AG04449 (cell line): Measurements from ENCODE around the gene XRRA1.

Source experiments
- CTCF ChIA-PET: fragments of 350-600 bp; formaldehyde crosslinking; extraction: SDS; loops from one replicate; lab custom pipeline; 2021; ENCODE audit warnings: antibody characterized with exemption; lab: Yijun Ruan, JAX
- POLR2A ChIA-PET: fragments of 400-600, 350-600 bp; formaldehyde crosslinking; extraction: SDS; loops from one replicate; lab custom pipeline; 2020; ENCODE audit warnings: antibody characterized with exemption, inconsistent platforms; lab: Yijun Ruan, JAX
- DNase-seq: peaks from one replicate; pipeline ENCODE4 v3.0.0-alpha.2; 2010; ENCODE audit warnings: low read depth, low spot score
- H3K4me3 ChIP-seq: 2 replicates; pipeline ENCODE4 v1.5.1; 2011; ENCODE audit warnings: low read depth, mild to moderate bottlenecking, control low read depth, low read length
- CTCF ChIP-seq: IDR thresholded peaks from one replicate; pipeline ENCODE4 v1.5.1; 2011; ENCODE audit warnings: mild to moderate bottlenecking, moderate library complexity, low read length, control low read depth, inconsistent platforms; ENCODE audit not compliant: insufficient read depth; ENCODE audit errors: missing control alignments

The XRRA1 gene

GRCh38 chr11:74844072-74844471 is 104.8 kb downstream of the XRRA1 start:
- CTCF ChIA-PET = no interaction called here

GRCh38 chr11:74842967-74843366 is 105.9 kb downstream of the XRRA1 start:
- no peak for DNase-seq
- ChIA-PET POLR2A (no interaction called here), CTCF (no interaction called here)
- no peak overlapping the region for H3K4me3 ChIP-seq
- TF ChIP-seq CTCF = no peak

More at GRCh38 chr11:74844072-74844471, 104.8 kb downstream of the XRRA1 start:
- H3K4me3 ChIP-seq = no peak overlapping the region
- POLR2A ChIA-PET = no interaction called here
- no peak for TF ChIP-seq CTCF
- no peak for DNase-seq

- no peak for DNase-seq
- H3K4me3 ChIP-seq = no peak overlapping the region
- ChIA-PET CTCF (interaction anchor here (0.9 to 1.2 kb wide), 2 partner anchors 19 kb away, joined by 3 to 4 read pairs; no protein-coding TSS in a partner anchor), POLR2A (no interaction called here)
- TF ChIP-seq CTCF = no peak
Measured at GRCh38 chr11:74840486-74840885, 108.4 kb downstream of the XRRA1 start.

- no peak for TF ChIP-seq CTCF
- no peak for DNase-seq
- ChIA-PET POLR2A (no interaction called here), CTCF (interaction anchor here (1.0 to 1.2 kb wide), 2 partner anchors 12 to 18 kb away, joined by 3 read pairs; no protein-coding TSS in a partner anchor)
- no peak overlapping the region for H3K4me3 ChIP-seq
Measured at GRCh38 chr11:74839971-74840370, 108.9 kb downstream of the XRRA1 start.

- no peak for DNase-seq
- no peak for TF ChIP-seq CTCF
- CTCF ChIA-PET = interaction anchor here (1.0 to 1.2 kb wide), 2 partner anchors 13 to 18 kb away, joined by 3 read pairs; no protein-coding TSS in a partner anchor
- no peak overlapping the region for H3K4me3 ChIP-seq
- POLR2A ChIA-PET = no interaction called here
Measured at GRCh38 chr11:74839446-74839845, 109.4 kb downstream of the XRRA1 start.

GRCh38 chr11:74838188-74838587 is 110.7 kb downstream of the XRRA1 start:
- H3K4me3 ChIP-seq = no peak overlapping the region
- ChIA-PET CTCF (interaction anchor here (1.3 kb wide), 1 partner anchor 36 kb away, joined by 3 read pairs; no protein-coding TSS in a partner anchor), POLR2A (no interaction called here)
- DNase-seq = no peak
- TF ChIP-seq CTCF = no peak
